ENCODE measurements around the gene CDSN.

- TF ChIP-seq POLR2AphosphoS5 (IDR thresholded peaks at IDR 0.05; ENCODE audit: low read depth) (no peak), EZH2 (IDR thresholded peaks at IDR 0.05; ENCODE audit: low read depth, unreplicated experiment) (no peak), CTCF (conservative IDR thresholded peaks at IDR 0.05; ENCODE audit: low read depth in 2 of 2) (no peak)
Measured at GRCh38 chr6:31118178-31118577, 2.1 kb downstream of the CDSN start.
